SU-DHL-6 (cell line): ENCODE results near the gene GATAD2B.

Source experiments
- H2AFZ ChIP-seq: fragments of 200-600 bp; sonication (generic); 2 replicates; pipeline ENCODE4 v1.6.1; 2014; ENCODE audit warnings: low read depth, mild to moderate bottlenecking, moderate library complexity, mixed read lengths, antibody characterized with exemption, low read length; ENCODE audit not compliant: severe bottlenecking
- H3F3A ChIP-seq: fragments of 200-600 bp; shearing (Covaris generic); 2 replicates; pipeline ENCODE4 v1.6.0; 2016; ENCODE audit warnings: antibody characterized with exemption, mild to moderate bottlenecking; ENCODE audit not compliant: insufficient read depth
- H3K27ac ChIP-seq: fragments of 200-600 bp; sonication (generic); 2 replicates; pipeline ENCODE4 v1.5.1; 2016; ENCODE audit warnings: low read depth, mild to moderate bottlenecking, low read length, moderate library complexity, mixed read lengths
- H3K27me3 ChIP-seq: fragments of 200-600 bp; sonication (generic), shearing (Covaris generic); 2 replicates; pipeline ENCODE4 v1.6.0; 2014; ENCODE audit warnings: mild to moderate bottlenecking, low read length
- H3K36me3 ChIP-seq: fragments of 200-600 bp; sonication (generic); 2 replicates; pipeline ENCODE4 v1.6.1; 2014; ENCODE audit warnings: mild to moderate bottlenecking, low read length, mixed read lengths
- H3K4me2 ChIP-seq: fragments of 300-600, 200-600 bp; shearing (Covaris generic), sonication (generic); 2 replicates; pipeline ENCODE4 v1.6.0; 2014; ENCODE audit warnings: low read length, low read depth, mild to moderate bottlenecking; ENCODE audit not compliant: poor library complexity, severe bottlenecking
- H3K4me3 ChIP-seq: fragments of 200-600 bp; sonication (generic); 2 replicates; pipeline ENCODE4 v1.5.1; 2014; ENCODE audit warnings: antibody characterized with exemption, low read length, mild to moderate bottlenecking, mixed read lengths; ENCODE audit not compliant: insufficient read depth, poor library complexity, severe bottlenecking
- H3K79me2 ChIP-seq: fragments of 200-600 bp; sonication (generic); 2 replicates; pipeline ENCODE4 v1.6.1; 2014; ENCODE audit warnings: mild to moderate bottlenecking, low read length, moderate library complexity; ENCODE audit not compliant: insufficient read depth
- H3K9ac ChIP-seq: fragments of 200-600 bp; sonication (generic); 2 replicates; pipeline ENCODE4 v1.7.0; 2014; ENCODE audit warnings: mild to moderate bottlenecking, low read length
- H3K9me2 ChIP-seq: fragments of 200-600 bp; sonication (generic); replicated peaks from 2 replicates; pipeline ENCODE4 v1.6.1; 2014; ENCODE audit warnings: low read length; ENCODE audit not compliant: insufficient read depth
- H3K9me3 ChIP-seq: fragments of 200-600 bp; sonication (generic); 2 replicates; pipeline ENCODE4 v1.6.1; 2014; ENCODE audit warnings: low read length, mixed read lengths; ENCODE audit not compliant: insufficient read depth
- H4K20me1 ChIP-seq: fragments of 200-600 bp; sonication (generic); 2 replicates; pipeline ENCODE4 v1.6.1; 2014; ENCODE audit warnings: low read depth, mild to moderate bottlenecking, antibody characterized with exemption, low read length, moderate library complexity, mixed read lengths
- EZH2phosphoT487 ChIP-seq: fragments of 200-600 bp; sonication (generic), shearing (Covaris generic); conservative IDR thresholded peaks from 2 replicates; pipeline ENCODE4 v1.6.1; 2018; ENCODE audit warnings: mild to moderate bottlenecking, antibody characterized with exemption, low read length, moderate library complexity, mixed read lengths
- TF ChIP-seq, protein P1 (sequence below): fragments of 200-600 bp; sonication (generic); IDR thresholded peaks from one replicate; pipeline ENCODE4 v1.5.1; 2017; ENCODE audit warnings: antibody characterized with exemption, mild to moderate bottlenecking, low read length, moderate library complexity; ENCODE audit not compliant: insufficient read depth, poor library complexity, severe bottlenecking

Gene GATAD2B

DNA sequence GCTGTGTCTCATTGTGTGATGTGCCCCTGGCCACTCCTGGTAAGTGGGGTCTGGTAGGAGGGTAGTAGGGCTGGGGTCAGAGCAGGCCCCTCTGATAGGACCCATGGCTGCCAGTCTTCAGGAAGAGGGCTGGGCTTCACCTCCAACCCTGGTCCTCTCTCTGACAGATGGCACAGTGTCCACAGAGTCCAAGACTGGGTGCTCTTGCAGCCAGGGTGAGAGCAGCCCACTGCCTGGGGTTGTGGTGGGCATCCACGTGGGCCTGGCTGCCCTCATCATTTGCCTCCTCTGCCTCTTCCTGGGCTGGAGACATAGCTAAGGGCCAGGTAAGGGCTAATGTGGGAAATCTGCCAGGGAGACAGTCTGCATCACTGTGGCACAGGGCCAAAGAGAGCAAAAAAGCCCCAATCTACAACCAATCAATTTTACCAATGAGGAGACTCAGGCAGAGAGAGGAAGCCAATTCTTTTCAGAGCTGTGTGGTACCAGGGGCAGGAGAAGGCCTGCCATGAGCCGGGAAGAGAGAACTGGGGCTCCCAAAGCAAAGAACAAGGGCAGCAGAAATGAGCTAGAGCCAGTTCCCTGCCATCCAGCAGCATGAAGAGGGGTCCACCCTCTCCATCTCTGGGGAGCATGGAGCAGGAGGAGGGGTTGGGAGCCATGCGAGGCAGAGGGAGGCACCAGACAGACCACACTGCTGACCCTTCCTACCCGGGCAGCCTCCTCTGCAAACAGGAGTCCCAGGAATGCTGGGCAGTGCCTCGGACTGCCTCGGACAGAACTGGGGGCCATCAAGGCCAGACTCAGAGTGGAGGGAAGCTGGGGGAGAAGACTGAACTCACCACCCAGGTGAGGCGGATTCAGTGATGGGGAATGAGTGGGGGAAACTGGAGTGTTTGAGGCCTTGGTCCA, 120.7 kb downstream of the GATAD2B start:
- no peak overlapping the region for H2AFZ ChIP-seq
- H3K4me2 ChIP-seq = no peak overlapping the region
- no peaks in the 10 kb centered on the region for H4K20me1 ChIP-seq
- no peak overlapping the region for H3K4me3 ChIP-seq
- no peaks in the 10 kb centered on the region for H3K36me3 ChIP-seq
- no peaks in the 10 kb centered on the region for H3K79me2 ChIP-seq
- H3K9me3 ChIP-seq = no peaks in the 10 kb centered on the region
- no peak overlapping the region for H3K27ac ChIP-seq
- H3K9ac ChIP-seq = no peak overlapping the region
- peaks cover 25% of the 10 kb centered on the region for H3F3A ChIP-seq
- no peaks in the 10 kb centered on the region for H3K27me3 ChIP-seq
- TF ChIP-seq EZH2phosphoT487 = no peak
- TF ChIP-seq, protein P1, sequence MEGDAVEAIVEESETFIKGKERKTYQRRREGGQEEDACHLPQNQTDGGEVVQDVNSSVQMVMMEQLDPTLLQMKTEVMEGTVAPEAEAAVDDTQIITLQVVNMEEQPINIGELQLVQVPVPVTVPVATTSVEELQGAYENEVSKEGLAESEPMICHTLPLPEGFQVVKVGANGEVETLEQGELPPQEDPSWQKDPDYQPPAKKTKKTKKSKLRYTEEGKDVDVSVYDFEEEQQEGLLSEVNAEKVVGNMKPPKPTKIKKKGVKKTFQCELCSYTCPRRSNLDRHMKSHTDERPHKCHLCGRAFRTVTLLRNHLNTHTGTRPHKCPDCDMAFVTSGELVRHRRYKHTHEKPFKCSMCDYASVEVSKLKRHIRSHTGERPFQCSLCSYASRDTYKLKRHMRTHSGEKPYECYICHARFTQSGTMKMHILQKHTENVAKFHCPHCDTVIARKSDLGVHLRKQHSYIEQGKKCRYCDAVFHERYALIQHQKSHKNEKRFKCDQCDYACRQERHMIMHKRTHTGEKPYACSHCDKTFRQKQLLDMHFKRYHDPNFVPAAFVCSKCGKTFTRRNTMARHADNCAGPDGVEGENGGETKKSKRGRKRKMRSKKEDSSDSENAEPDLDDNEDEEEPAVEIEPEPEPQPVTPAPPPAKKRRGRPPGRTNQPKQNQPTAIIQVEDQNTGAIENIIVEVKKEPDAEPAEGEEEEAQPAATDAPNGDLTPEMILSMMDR = no peak
- no peaks in the 10 kb centered on the region for H3K9me2 ChIP-seq

DNA sequence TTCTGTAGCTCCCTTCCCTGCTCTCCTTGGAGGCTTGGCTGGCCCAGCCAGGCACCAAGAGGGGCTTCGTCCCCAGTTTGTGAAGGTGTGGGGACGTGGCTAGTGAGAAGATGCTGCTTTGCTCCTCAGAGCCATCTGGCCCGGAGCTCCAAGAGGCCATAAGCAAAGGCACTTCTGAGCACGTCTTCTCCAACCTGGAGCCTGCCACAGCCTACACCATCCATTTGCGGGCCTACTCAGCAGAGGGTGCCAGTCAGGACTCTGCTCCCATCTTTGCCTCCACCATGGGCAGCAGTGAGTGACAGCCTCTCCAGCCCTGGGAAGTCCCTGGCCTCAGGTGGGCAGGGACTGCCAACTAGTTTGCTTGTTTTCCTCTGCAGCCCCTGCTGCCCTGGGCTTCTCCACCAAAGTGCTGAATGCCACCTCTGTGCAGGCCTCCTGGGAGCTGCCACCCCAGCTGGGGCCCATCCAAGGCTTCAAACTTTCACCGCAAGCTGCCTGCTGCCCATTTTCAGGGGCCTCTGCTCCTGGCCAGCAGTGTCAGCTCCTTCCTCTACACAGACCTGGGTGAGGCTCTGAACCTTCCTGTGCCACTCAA, 121.6 kb downstream of the GATAD2B start:
- no peaks in the 10 kb centered on the region for H3K27me3 ChIP-seq
- no peak overlapping the region for H3K27ac ChIP-seq
- H3F3A ChIP-seq = peaks cover 19% of the 10 kb centered on the region
- TF ChIP-seq, protein P1 = no peak
- TF ChIP-seq EZH2phosphoT487 = no peak
- no peak overlapping the region for H3K9ac ChIP-seq
- H3K36me3 ChIP-seq = no peaks in the 10 kb centered on the region
- H3K4me3 ChIP-seq = no peak overlapping the region
- H4K20me1 ChIP-seq = no peaks in the 10 kb centered on the region
- no peaks in the 10 kb centered on the region for H3K9me2 ChIP-seq
- no peaks in the 10 kb centered on the region for H3K9me3 ChIP-seq
- no peaks in the 10 kb centered on the region for H3K79me2 ChIP-seq
- H3K4me2 ChIP-seq = no peak overlapping the region
- H2AFZ ChIP-seq = no peak overlapping the region

DNA sequence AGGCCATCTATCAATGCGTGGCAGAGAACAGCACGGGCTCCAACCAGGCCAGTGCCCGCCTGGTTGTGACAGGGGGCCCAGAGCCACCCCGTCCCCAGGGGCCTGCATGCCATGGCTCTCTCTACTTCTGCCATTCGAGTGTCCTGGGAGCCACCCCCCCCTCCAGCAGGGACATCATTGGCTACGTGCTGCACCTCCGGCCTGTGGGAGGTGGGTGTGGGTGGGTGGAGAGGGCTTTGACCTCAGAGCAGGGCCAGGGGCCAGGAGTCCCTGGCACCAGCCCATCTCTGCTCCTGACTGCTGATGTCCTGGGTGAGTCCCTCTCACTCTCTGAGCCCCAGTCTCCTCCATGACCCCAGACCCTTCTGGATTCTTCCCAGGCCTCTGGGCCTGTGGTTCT, 122.3 kb downstream of the GATAD2B start:
- H3K4me2 ChIP-seq = no peak overlapping the region
- no peak overlapping the region for H3K9ac ChIP-seq
- H4K20me1 ChIP-seq = no peaks in the 10 kb centered on the region
- TF ChIP-seq, protein P1 = no peak
- no peak for TF ChIP-seq EZH2phosphoT487
- H3K9me3 ChIP-seq = no peaks in the 10 kb centered on the region
- H3K79me2 ChIP-seq = no peaks in the 10 kb centered on the region
- H3K4me3 ChIP-seq = no peak overlapping the region
- no peaks in the 10 kb centered on the region for H3K9me2 ChIP-seq
- no peaks in the 10 kb centered on the region for H3K36me3 ChIP-seq
- H2AFZ ChIP-seq = no peak overlapping the region
- no peaks in the 10 kb centered on the region for H3K27me3 ChIP-seq
- H3F3A ChIP-seq = peaks cover 13% of the 10 kb centered on the region
- no peak overlapping the region for H3K27ac ChIP-seq
